Stimulated activated CD8-positive, alpha-beta memory T cell treated with anti-CD3 and anti-CD28 coated beads, Interleukin-7, amount 100 ng/mL, for 1 hour (primary cell): ENCODE results near the gene STYXL2.

Source experiments
- DNase-seq, 2 donors: peaks; one replicate each; pipeline ENCODE4 v3.0.0-alpha.2; 2020; ENCODE audit warnings: low read depth in 2 of 2

Gene STYXL2

DNA sequence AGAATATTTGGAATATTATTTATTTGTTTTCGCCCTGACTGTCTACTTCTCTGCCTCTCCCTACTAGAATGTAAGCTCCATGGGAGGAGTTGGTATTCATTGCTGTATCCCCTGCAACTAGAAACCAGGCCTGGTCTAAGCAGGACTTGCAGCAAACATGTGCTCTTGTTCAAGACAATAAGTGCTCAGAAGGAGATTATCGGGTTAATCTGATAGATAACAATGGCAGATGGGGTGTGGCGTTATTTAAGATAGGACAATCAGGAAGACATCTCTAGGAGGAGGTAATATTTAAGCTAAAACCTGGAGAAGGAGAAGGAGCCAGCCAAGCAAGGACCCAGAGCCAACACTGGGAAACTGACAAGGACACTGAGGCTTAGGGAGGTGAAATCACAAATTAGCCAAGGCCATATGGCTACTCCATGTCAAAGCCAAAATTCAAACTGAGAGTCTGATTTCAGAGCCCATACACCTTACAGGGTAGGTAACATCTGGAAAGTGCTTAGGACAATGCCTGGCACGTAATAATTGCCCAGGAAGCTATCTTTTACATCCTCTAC is 41.5 kb downstream of the STYXL2 start:
- no peak for DNase-seq

DNA sequence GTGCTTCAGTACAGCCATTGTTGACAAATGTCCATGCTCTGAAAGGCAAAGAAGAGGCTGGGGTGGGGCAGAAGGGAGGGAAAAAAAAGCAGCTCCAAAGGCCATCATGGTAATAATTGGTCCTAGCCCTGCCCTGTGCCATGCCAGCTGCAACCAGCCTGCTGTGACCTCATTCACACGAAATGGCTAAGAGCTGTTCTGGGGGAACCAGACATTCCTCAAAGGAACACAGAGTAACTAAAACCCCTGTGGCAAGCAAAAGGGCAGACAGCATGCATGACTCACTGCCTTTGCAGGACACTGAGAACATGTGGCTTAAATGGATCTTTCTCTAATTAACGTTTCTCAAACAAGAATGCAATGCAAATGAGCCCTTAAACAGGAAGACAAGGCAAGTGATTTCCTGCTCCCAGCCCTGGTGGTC is 42.3 kb downstream of the STYXL2 start:
- no peak for DNase-seq

DNA sequence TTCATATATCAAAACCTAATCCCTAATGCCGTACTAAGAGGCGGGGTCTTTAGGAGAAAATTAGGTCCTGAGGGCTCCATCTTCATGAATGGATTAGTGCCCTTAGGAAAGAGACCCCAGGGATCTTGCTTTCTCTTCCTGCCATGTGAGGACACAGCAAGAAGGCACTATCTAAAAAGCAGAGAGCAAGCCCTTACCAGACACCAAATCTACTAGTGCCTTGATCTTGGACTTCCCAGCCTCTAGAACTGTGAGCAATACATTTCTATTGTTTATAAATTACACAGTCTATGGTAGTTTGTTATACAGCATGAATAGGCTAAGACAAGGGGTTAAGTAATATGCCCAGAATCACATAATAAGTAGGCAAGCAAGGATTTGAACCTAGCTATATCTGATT is 42.9 kb downstream of the STYXL2 start:
- no peak for DNase-seq

DNA sequence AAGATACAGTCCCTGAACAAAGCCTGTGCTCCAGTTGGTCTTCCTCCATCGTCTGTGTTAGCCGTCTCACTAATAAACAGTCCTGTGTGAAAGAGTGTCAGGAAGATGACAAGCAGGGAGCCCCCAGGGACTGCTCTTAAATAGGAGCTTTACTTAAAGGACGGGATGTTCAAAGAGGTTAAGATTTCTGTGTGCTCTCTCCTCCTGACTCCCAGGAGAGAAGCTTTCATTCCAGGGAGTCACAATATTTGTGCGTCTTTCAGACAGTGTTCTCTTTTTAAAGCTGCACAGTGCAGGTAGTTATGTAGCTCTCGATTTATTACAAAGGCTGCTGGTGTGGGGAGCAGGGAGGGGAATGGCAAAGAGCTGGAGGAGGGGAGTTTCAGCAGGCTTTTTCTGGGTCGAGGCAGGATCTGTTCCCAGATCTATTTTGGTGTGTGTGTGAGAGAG is 43.5 kb downstream of the STYXL2 start:
- DNase-seq: no peak

DNA sequence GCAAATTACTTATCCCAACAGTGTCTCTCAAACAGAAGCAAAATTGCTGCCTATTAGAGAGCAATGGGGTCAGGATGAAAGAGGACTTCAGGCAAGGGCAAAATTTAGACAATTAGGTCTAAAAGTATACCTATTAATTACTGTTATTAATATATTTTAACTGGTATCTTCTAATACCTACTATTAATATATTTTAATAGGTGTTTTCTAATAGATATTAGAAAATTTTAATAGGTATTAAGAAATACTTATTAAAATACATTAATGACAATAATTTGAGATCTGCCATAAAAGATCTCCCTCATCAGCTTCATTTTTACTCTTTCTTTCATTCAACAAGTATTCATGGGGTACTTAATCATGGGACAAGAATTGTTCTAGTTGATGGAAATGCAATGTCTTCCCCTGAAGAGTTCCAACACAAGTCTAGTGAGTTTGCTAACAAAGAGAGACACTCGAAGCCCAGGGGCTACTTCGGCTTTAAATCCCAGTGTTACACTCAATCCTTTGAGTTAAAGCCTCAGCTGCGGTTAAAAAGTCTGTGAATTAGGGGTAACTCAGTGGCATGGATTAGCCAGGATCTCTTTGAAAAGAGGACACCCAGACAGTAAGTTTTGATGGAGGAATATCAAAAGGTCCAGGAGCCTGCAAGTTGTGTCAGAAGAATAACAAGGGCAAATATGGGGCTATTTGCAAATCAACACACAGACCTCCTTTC is 44.1 kb downstream of the STYXL2 start:
- DNase-seq: no peak

DNA sequence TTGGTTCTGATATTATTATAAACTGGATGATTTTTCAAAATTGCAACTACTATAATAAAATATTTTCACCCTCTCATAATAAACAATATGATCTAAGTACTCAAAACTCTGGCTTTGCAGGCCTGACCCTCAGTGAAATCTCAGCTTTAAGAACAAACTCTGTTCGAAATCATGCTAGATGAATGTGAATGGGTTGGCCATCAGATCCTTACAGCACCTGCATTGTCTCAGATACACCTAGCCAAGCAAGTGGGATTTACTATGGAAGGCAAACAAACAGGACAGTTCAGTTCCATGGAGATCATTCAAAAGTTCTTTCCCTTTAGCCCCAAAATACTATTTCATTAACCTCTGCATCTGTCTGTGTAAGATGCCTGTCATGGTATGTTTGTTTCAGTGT is 44.8 kb downstream of the STYXL2 start:
- DNase-seq: no peak

DNA sequence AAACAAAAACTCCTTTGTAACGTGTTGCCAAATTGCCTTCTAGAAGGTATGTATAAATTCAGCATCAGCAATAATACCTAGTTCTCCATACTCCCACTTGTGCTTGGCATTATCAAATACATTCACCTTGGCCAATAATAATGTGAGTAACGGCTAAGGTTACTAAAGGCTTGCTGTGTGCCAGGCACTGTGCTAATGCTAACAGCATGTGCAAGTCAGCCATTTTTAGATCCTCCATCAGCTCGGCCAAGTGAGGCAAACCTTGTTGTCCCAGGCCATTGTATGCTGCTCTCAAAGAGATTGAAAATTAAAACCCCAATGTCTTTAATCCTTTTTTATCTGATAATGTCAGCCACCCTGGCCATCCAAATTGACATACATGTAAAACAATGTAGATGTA is 48.1 kb downstream of the STYXL2 start:
- DNase-seq: no peak
